ENCODE data around the gene MRPS35. TPM values are rescaled to one million over a fixed set of nuclear protein-coding genes. Genes with fewer than 3 reads are reported as not detected.
A peak's percentile ranks its signal among the peaks of the same experiment; 100 is the strongest.

The MRPS35 gene
- total RNA-seq (2014; rRNA removed; shearing (Covaris generic)): 83.8 and 96.2 TPM in 2 replicates

DNA sequence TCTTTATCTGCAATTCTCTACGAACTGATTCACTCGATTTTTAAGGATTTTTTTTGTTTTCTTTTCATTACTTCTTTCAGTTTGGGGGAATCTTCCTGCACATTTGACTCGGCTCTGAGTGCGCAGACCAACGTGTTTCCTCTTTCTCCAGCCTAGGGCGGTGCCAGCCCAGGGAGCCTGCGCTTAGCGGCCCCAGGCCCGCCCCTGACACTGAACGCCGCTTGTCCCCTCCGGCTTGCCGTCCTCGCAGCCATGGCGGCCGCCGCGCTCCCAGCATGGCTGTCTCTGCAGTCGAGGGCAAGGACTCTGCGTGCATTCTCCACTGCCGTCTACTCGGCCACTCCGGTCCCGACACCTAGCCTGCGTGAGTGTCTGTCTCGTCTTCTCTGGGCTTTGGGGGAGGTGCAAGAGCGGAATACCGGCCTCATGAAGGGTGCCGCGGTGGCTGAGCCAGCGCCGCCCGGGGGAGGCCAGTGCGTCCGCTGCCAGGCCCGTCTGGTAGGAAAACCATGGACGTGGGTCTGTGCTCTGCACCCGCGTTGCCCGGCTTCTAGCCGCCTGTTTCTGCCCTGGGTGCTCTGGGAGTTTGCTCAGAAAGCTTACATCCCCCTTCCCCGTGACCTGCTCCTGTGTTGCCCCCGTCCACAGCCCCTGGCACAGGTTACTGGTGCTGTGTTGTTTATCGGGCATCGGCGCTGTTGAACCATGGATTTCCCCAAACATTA is at the start of gene MRPS35:
TSS of gene MRPS35 (plus strand) at position 241 of the 725 bp plus-strand sequence. CDS start at position 253, 12 bp downstream.
- peak; percentile 85 for DNase-seq
- no peaks in the 10 kb centered on the region; the same call in 1 of the 2 replicates for H3K36me3 ChIP-seq (replicated peaks; ENCODE audit: control insufficient read depth, insufficient read depth, low read length)

GRCh38 chr12:27665704-27666103 is 44.9 kb upstream of the MRPS35 start:
- no peaks in the 10 kb centered on the region for H3K27me3 ChIP-seq (ENCODE audit: control insufficient read depth, insufficient read depth, low read length)
- H3K36me3 ChIP-seq (replicated peaks; ENCODE audit: control insufficient read depth, insufficient read depth, low read length): no peaks in the 10 kb centered on the region; the same call in 1 of the 2 replicates
- DNase-seq: no peak
- H3K4me3 ChIP-seq (ENCODE audit: insufficient read depth, low read depth, low read length): no peak overlapping the region

More for the DNA sequence above, at the start of gene MRPS35:
- peak within 1 kb of the TSS; percentile 81 for H3K4me3 ChIP-seq (ENCODE audit: insufficient read depth, low read depth, low read length)
- no peaks in the 10 kb centered on the region for H3K27me3 ChIP-seq (ENCODE audit: control insufficient read depth, insufficient read depth, low read length)

- Histone ChIP-seq H3K27me3 (ENCODE audit: control insufficient read depth, insufficient read depth, low read length) (no peaks in the 10 kb centered on the region), H3K36me3 (replicated peaks; ENCODE audit: control insufficient read depth, insufficient read depth, low read length) (no peaks in the 10 kb centered on the region; the same call in 1 of the 2 replicates), H3K4me3 (ENCODE audit: insufficient read depth, low read depth, low read length) (no peak overlapping the region)
- DNase-seq: no peak
These were observed 44.1 kb upstream of the MRPS35 start for GRCh38 chr12:27666510-27666909.

DNA sequence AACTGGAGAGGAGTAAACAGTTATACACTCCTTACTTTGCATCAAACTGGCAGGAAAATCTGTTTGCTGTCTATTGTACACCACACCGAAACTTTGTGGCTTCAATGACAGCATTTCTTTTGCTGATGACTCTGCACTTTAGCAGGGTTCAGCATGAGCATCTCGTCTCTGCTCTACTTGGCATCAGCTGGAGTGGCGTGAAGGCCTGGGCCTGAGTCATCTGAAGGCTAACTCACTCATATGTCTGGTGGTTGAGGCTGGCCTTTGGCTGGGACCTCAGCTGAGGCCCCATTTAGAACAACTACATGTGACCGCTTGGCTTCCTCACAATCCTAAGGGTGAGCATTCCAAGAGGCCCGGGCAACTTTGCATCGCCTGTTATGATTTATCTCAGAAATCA is 43.1 kb upstream of the MRPS35 start:
- no peaks in the 10 kb centered on the region for H3K27me3 ChIP-seq (ENCODE audit: control insufficient read depth, insufficient read depth, low read length)
- H3K36me3 ChIP-seq (replicated peaks; ENCODE audit: control insufficient read depth, insufficient read depth, low read length): no peaks in the 10 kb centered on the region; the same call in 1 of the 2 replicates
- DNase-seq: no peak
- no peak overlapping the region for H3K4me3 ChIP-seq (ENCODE audit: insufficient read depth, low read depth, low read length)

- no peaks in the 10 kb centered on the region for H3K27me3 ChIP-seq (ENCODE audit: control insufficient read depth, insufficient read depth, low read length)
- H3K36me3 ChIP-seq (replicated peaks; ENCODE audit: control insufficient read depth, insufficient read depth, low read length): peaks cover 3% of the 10 kb centered on the region
- no peak overlapping the region for H3K4me3 ChIP-seq (ENCODE audit: insufficient read depth, low read depth, low read length)
- no peak for DNase-seq
These were observed 38.6 kb upstream of the MRPS35 start for GRCh38 chr12:27672051-27672450.

DNA sequence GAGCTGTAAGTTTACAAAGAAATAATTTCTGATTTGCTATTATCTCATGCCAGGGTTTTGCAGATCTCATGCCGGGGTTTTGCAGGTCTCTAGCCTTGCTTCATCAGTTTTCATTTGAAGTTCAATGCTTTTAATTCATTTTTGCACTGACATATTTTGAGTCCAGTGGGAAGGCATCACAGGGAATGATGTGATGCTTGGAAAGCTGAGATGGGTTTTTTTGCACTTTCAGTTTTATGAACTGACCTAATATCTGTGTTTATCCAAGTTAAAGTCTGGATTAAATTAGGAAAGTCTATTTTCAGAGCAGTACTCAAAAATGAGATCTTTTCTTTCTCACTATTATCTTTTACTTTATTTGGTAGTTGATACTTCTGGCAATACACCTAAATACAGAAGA is 38.0 kb upstream of the MRPS35 start:
- no peak for DNase-seq
- Histone ChIP-seq H3K27me3 (ENCODE audit: control insufficient read depth, insufficient read depth, low read length) (no peaks in the 10 kb centered on the region), H3K4me3 (ENCODE audit: insufficient read depth, low read depth, low read length) (no peak overlapping the region), H3K36me3 (replicated peaks; ENCODE audit: control insufficient read depth, insufficient read depth, low read length) (peaks cover 3% of the 10 kb centered on the region; the same call in 1 of the 2 replicates)

- Histone ChIP-seq H3K4me3 (ENCODE audit: insufficient read depth, low read depth, low read length) (no peak overlapping the region), H3K27me3 (ENCODE audit: control insufficient read depth, insufficient read depth, low read length) (no peaks in the 10 kb centered on the region), H3K36me3 (replicated peaks; ENCODE audit: control insufficient read depth, insufficient read depth, low read length) (peaks cover 3% of the 10 kb centered on the region; the same call in 1 of the 2 replicates)
- no peak for DNase-seq
These were observed 37.4 kb upstream of the MRPS35 start for GRCh38 chr12:27673101-27673718.

- Histone ChIP-seq H3K36me3 (replicated peaks; ENCODE audit: control insufficient read depth, insufficient read depth, low read length) (peaks cover 4% of the 10 kb centered on the region), H3K27me3 (ENCODE audit: control insufficient read depth, insufficient read depth, low read length) (no peaks in the 10 kb centered on the region), H3K4me3 (ENCODE audit: insufficient read depth, low read depth, low read length) (no peak overlapping the region)
- DNase-seq: no peak
These were observed 35.6 kb upstream of the MRPS35 start for GRCh38 chr12:27674989-27675388.

- Histone ChIP-seq H3K36me3 (replicated peaks; ENCODE audit: control insufficient read depth, insufficient read depth, low read length) (peaks cover 4% of the 10 kb centered on the region), H3K27me3 (ENCODE audit: control insufficient read depth, insufficient read depth, low read length) (no peaks in the 10 kb centered on the region), H3K4me3 (ENCODE audit: insufficient read depth, low read depth, low read length) (no peak overlapping the region)
- no peak for DNase-seq
These were observed 30.0 kb upstream of the MRPS35 start for GRCh38 chr12:27680619-27681018.

DNA sequence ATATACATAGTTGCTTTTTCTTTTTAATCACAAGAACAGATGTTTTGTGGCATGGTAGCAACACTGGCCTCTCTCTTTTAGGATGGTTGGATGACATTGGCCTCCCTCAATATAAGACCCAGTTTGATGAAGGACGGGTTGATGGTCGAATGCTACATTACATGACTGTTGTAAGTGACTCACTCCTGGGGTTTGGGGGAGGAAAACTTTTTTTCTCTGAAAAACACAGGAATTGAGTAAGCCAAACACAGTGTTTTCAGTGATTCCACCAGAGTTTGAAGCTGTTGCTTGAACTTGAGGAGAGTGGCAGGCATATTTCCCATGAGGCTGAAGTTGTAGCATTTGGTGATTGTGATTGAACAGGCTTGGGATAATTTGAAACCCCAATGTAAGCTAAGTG is 28.1 kb upstream of the MRPS35 start:
- Histone ChIP-seq H3K27me3 (ENCODE audit: control insufficient read depth, insufficient read depth, low read length) (no peaks in the 10 kb centered on the region), H3K36me3 (replicated peaks; ENCODE audit: control insufficient read depth, insufficient read depth, low read length) (peaks cover 1% of the 10 kb centered on the region; the same call in 1 of the 2 replicates), H3K4me3 (ENCODE audit: insufficient read depth, low read depth, low read length) (no peak overlapping the region)
- no peak for DNase-seq

DNA sequence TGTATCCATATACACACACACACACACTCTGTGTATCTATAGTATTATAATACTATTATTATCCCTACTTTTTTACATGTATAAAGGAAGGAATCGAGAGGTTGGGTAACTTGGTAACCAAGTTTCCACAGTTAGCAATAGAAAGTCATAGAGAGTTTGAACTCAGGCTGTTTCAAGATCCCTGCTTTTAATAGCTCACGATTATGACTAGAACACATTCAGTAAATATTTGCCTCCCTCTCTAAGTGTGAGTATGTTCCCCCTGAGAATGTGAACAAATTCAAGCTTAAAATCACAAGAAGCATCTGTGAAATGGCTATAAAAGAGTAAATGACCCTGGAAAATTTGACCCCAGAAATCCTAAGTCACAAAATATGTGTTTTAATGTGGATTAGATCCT is 25.4 kb upstream of the MRPS35 start:
- no peak for DNase-seq
- no peak overlapping the region for H3K4me3 ChIP-seq (ENCODE audit: insufficient read depth, low read depth, low read length)
- H3K36me3 ChIP-seq (replicated peaks; ENCODE audit: control insufficient read depth, insufficient read depth, low read length): no peaks in the 10 kb centered on the region
- H3K27me3 ChIP-seq (ENCODE audit: control insufficient read depth, insufficient read depth, low read length): no peaks in the 10 kb centered on the region

GRCh38 chr12:27686147-27686546 is 24.5 kb upstream of the MRPS35 start:
- H3K27me3 ChIP-seq (ENCODE audit: control insufficient read depth, insufficient read depth, low read length): no peaks in the 10 kb centered on the region
- DNase-seq: no peak
- no peaks in the 10 kb centered on the region for H3K36me3 ChIP-seq (replicated peaks; ENCODE audit: control insufficient read depth, insufficient read depth, low read length)
- no peak overlapping the region for H3K4me3 ChIP-seq (ENCODE audit: insufficient read depth, low read depth, low read length)

GRCh38 chr12:27688671-27689070 is 22.0 kb upstream of the MRPS35 start:
- H3K4me3 ChIP-seq (ENCODE audit: insufficient read depth, low read depth, low read length): no peak overlapping the region
- H3K36me3 ChIP-seq (replicated peaks; ENCODE audit: control insufficient read depth, insufficient read depth, low read length): no peaks in the 10 kb centered on the region; the same call in none of the 2 replicates
- no peaks in the 10 kb centered on the region for H3K27me3 ChIP-seq (ENCODE audit: control insufficient read depth, insufficient read depth, low read length)
- DNase-seq: no peak

- H3K36me3 ChIP-seq (replicated peaks; ENCODE audit: control insufficient read depth, insufficient read depth, low read length): no peaks in the 10 kb centered on the region; the same call in none of the 2 replicates
- no peak for DNase-seq
- no peak overlapping the region for H3K4me3 ChIP-seq (ENCODE audit: insufficient read depth, low read depth, low read length)
These were observed 21.0 kb upstream of the MRPS35 start for GRCh38 chr12:27689558-27690180.

GRCh38 chr12:27693403-27693802 is 17.2 kb upstream of the MRPS35 start:
- Histone ChIP-seq H3K27me3 (ENCODE audit: control insufficient read depth, insufficient read depth, low read length) (no peaks in the 10 kb centered on the region), H3K36me3 (replicated peaks; ENCODE audit: control insufficient read depth, insufficient read depth, low read length) (no peaks in the 10 kb centered on the region; the same call in none of the 2 replicates), H3K4me3 (ENCODE audit: insufficient read depth, low read depth, low read length) (no peak overlapping the region)
- no peak for DNase-seq

More at GRCh38 chr12:27689558-27690180, 21.0 kb upstream of the MRPS35 start:
- no peaks in the 10 kb centered on the region for H3K27me3 ChIP-seq (ENCODE audit: control insufficient read depth, insufficient read depth, low read length)

All from H7 (cell line).